Osteoblast (primary cell): ENCODE data around the gene GSKIP. TPM values are rescaled to one million over a fixed set of nuclear protein-coding genes. Genes with fewer than 3 reads are reported as not detected.
"Not testable (repeated sequence)": the region's sequence is repeated elsewhere in the genome, so short reads cannot be mapped to it uniquely, and the experiment has no call there.

Experiments
- DNase-seq: peaks from one replicate; pipeline ENCODE4 v3.0.0; 2011; ENCODE audit warnings: low spot score, mixed read lengths; ENCODE audit not compliant: insufficient read length; ENCODE audit errors: missing footprints
- H2AFZ ChIP-seq: 2 replicates; pipeline ENCODE4 v1.6.0; 2011; ENCODE audit warnings: mild to moderate bottlenecking, low read length
- H3K27ac ChIP-seq: 2 replicates; pipeline ENCODE4 v1.5.1; 2011; ENCODE audit warnings: mild to moderate bottlenecking, low read depth, low read length, moderate library complexity
- H3K27me3 ChIP-seq: 2 replicates; pipeline ENCODE4 v1.6.0; 2012; ENCODE audit warnings: mild to moderate bottlenecking, control low read depth, inconsistent platforms, low read length, moderate library complexity; ENCODE audit not compliant: insufficient read depth
- H3K36me3 ChIP-seq: 2 replicates; pipeline ENCODE4 v1.5.1; 2011; ENCODE audit warnings: mild to moderate bottlenecking, low read length, control low read depth, moderate library complexity; ENCODE audit not compliant: insufficient read depth
- H3K4me1 ChIP-seq: 2 replicates; pipeline ENCODE4 v1.5.1; 2011; ENCODE audit warnings: mild to moderate bottlenecking, low read length, control low read depth, moderate library complexity; ENCODE audit not compliant: insufficient read depth
- H3K4me2 ChIP-seq: 2 replicates; pipeline ENCODE4 v1.6.0; 2011; ENCODE audit warnings: mild to moderate bottlenecking, low read length; ENCODE audit not compliant: insufficient read depth
- H3K4me3 ChIP-seq: fragments of 200-600 bp; sonication (generic); 3 replicates; pipeline ENCODE4 v1.5.1; 2012; ENCODE audit warnings: mild to moderate bottlenecking, low read length, inconsistent platforms; ENCODE audit not compliant: insufficient read depth
- H3K79me2 ChIP-seq: 2 replicates; pipeline ENCODE4 v1.6.0; 2012; ENCODE audit warnings: mild to moderate bottlenecking, low read length, control low read depth, inconsistent platforms; ENCODE audit not compliant: insufficient read depth
- H3K9me3 ChIP-seq: 2 replicates; pipeline ENCODE4 v1.5.1; 2011; ENCODE audit warnings: low read depth, low read length, control low read depth
- H4K20me1 ChIP-seq: 2 replicates; pipeline ENCODE4 v1.6.0; 2012; ENCODE audit warnings: mild to moderate bottlenecking, low read length, control low read depth; ENCODE audit not compliant: insufficient read depth
- CTCF ChIP-seq: IDR thresholded peaks from 2 replicates; pipeline ENCODE4 v1.5.1; 2011; ENCODE audit warnings: mild to moderate bottlenecking, low read depth, low read length, moderate library complexity; ENCODE audit errors: extremely low read depth
- total RNA-seq: library from RNA; depleted of rRNA; stranded (reverse); fragments of >200 nt; gene quantifications from 2 replicates; pipeline ENCODE4 v1.2.3, GENCODE V29; 2012

GSKIP gene
- total RNA-seq, 1 donor: 26.8 TPM

GRCh38 chr14:96324219-96324618 is 39.1 kb upstream of the GSKIP start:
- Histone ChIP-seq H3K4me1 (no peaks in the 10 kb centered on the region), H4K20me1 (no peaks in the 10 kb centered on the region), H3K27ac (no peak overlapping the region), H3K27me3 (no peaks in the 10 kb centered on the region), H3K4me3 (no peak overlapping the region), H2AFZ (no peak overlapping the region), H3K79me2 (no peaks in the 10 kb centered on the region), H3K9me3 (no peaks in the 10 kb centered on the region), H3K4me2 (no peak overlapping the region), H3K36me3 (peaks cover 41% of the 10 kb centered on the region)
- TF ChIP-seq CTCF: no peak
- DNase-seq: no peak

GRCh38 chr14:96338551-96338950 is 24.8 kb upstream of the GSKIP start:
- no peak overlapping the region for H3K4me3 ChIP-seq
- no peak overlapping the region for H2AFZ ChIP-seq
- H3K27me3 ChIP-seq: no peaks in the 10 kb centered on the region
- no peak overlapping the region for H3K4me2 ChIP-seq
- no peaks in the 10 kb centered on the region for H3K79me2 ChIP-seq
- no peaks in the 10 kb centered on the region for H4K20me1 ChIP-seq
- H3K36me3 ChIP-seq: peaks cover 16% of the 10 kb centered on the region
- no peak overlapping the region for H3K27ac ChIP-seq
- peaks cover 2% of the 10 kb centered on the region for H3K4me1 ChIP-seq
- H3K9me3 ChIP-seq: no peaks in the 10 kb centered on the region
- TF ChIP-seq CTCF: no peak
- DNase-seq: no peak

DNA sequence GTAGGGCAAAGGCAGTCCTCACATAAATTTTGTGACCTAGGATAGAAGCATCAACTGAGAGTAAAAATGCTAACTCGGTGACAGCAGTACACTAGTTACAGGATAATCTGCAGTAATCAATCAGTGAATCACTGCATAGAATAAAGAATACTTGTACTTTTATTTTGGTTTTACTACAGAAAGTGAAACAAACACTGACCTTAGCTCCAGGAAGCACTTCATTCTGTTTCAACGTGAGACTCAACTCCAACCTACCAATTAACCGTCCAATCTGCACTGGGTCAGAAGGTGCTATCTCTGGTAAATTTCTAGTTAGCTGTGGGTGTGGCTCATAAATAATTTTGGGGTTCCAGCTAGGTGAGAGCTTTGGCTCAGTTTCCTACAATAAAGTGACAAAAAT is 22.0 kb upstream of the GSKIP start:
- Histone ChIP-seq H3K4me2 (no peak overlapping the region), H3K4me1 (peaks cover 5% of the 10 kb centered on the region), H3K27ac (no peak overlapping the region), H2AFZ (no peak overlapping the region), H3K27me3 (no peaks in the 10 kb centered on the region), H3K36me3 (peaks cover 19% of the 10 kb centered on the region), H3K9me3 (no peaks in the 10 kb centered on the region), H4K20me1 (peaks cover 3% of the 10 kb centered on the region), H3K4me3 (no peak overlapping the region), H3K79me2 (no peaks in the 10 kb centered on the region)
- TF ChIP-seq CTCF: no peak
- no peak for DNase-seq

DNA sequence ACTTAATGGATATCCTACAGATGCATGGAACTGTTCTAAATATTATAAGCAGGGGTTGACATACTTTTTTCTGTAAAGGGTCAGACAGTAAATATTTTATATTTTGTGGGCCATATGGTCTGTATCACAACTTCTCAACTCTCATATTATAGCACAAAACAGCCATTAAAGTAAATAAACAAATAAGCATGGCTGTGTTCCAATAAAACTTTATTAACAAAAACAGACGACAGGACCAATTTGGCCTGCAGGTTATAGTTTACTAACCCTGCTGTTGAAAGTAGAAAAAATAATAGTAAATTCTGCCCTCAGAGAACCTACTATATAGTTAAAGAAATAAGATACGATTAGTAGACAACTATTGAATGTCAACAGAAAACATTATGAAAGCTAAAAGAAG is 17.7 kb upstream of the GSKIP start:
- H3K36me3 ChIP-seq: peaks cover 14% of the 10 kb centered on the region
- DNase-seq: no peak
- peaks cover 36% of the 10 kb centered on the region for H3K79me2 ChIP-seq
- no peak overlapping the region for H3K4me2 ChIP-seq
- H3K9me3 ChIP-seq: no peaks in the 10 kb centered on the region
- H3K4me1 ChIP-seq: peaks cover 5% of the 10 kb centered on the region
- TF ChIP-seq CTCF: no peak
- H3K27ac ChIP-seq: no peak overlapping the region
- peaks cover 15% of the 10 kb centered on the region for H4K20me1 ChIP-seq
- H3K27me3 ChIP-seq: no peaks in the 10 kb centered on the region
- H3K4me3 ChIP-seq: no peak overlapping the region
- no peak overlapping the region for H2AFZ ChIP-seq

DNA sequence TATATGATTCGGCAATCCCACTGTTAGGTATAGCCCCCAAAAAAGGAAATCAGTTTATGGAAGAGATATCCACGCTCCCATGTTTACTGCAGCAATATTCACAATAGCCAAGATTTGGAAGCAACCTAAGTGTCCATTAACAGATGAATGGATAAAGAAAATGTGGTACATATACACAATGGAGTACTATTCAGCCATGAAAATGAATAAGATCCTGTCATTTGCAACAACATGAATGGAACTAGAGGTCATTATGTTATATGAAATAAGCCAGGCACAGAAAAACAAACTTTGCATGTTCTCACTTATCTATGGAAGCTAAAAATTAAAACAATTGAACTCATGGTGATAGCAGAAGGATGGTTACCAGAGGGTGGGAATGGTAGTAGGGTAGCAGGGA is 15.4 kb upstream of the GSKIP start:
- H3K9me3 ChIP-seq, H3K4me3 ChIP-seq, H3K36me3 ChIP-seq, H2AFZ ChIP-seq, DNase-seq, H3K27ac ChIP-seq, H3K4me2 ChIP-seq, H3K4me1 ChIP-seq, H3K27me3 ChIP-seq: not testable (repeated sequence)
- Histone ChIP-seq H3K79me2 (peaks cover 46% of the 10 kb centered on the region), H4K20me1 (peaks cover 21% of the 10 kb centered on the region)
